22Rv1 (cell line): ENCODE results near the gene ST3GAL3.

ENCODE experiments used
- H3K27ac ChIP-seq: fragments of 450-650 bp; 2 replicates; pipeline ENCODE4 v1.5.1; 2017
- CTCF ChIP-seq: fragments of 450-650 bp; IDR thresholded peaks from 2 replicates; pipeline ENCODE4 v1.5.1; 2017; ENCODE audit warnings: mild to moderate bottlenecking
- ZFX ChIP-seq: fragments of 450-650 bp; IDR thresholded peaks from 2 replicates; pipeline ENCODE4 v1.6.1; 2017; ENCODE audit warnings: antibody characterized with exemption, borderline replicate concordance

ST3GAL3 gene

DNA sequence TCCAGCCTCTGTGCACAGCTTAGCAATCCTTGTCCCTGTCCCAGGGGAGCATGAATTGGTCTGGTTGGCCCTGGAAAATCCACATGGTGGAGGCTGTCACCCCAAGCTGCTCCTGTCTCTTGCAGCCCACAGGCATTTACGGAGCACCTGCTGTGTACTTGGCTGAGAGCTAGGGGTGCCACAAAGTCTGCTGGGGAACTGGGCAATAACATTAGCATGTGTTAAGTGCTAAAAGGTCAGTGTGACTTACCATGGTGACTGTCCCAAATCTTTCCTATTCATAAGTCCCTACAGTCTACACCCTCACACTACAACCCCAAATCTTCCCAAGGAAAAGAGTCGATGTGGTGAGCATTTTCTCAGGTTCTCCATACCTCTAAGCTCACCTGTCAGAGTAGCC lies 172.7 kb downstream of the ST3GAL3 start:
- no peak for TF ChIP-seq CTCF
- no peak for TF ChIP-seq ZFX
- H3K27ac ChIP-seq: no peak overlapping the region

DNA sequence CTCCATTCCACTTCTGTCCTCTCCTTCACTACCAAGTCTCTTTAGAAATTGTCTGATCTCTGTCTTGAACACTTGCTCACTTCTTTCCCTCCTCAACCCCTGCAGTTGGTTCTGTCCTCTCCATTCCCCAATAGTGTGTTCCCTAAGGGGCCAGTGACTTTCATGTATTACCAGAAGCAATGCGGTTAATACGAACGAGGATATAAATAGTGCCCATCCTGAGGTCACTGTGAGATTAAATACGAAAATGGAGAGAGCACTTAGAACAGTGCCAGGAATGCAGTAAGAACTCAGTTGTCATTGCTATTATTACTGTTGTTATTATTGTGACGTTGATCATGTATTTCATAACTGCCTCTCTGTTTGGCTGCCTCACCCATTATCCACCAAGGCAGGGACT lies 173.3 kb downstream of the ST3GAL3 start:
- H3K27ac ChIP-seq: no peak overlapping the region
- TF ChIP-seq CTCF (no peak), ZFX (no peak)

GRCh38 chr1:43881415-43881814 lies 174.1 kb downstream of the ST3GAL3 start:
- H3K27ac ChIP-seq: no peak overlapping the region
- TF ChIP-seq CTCF: no peak
- TF ChIP-seq ZFX: no peak

DNA sequence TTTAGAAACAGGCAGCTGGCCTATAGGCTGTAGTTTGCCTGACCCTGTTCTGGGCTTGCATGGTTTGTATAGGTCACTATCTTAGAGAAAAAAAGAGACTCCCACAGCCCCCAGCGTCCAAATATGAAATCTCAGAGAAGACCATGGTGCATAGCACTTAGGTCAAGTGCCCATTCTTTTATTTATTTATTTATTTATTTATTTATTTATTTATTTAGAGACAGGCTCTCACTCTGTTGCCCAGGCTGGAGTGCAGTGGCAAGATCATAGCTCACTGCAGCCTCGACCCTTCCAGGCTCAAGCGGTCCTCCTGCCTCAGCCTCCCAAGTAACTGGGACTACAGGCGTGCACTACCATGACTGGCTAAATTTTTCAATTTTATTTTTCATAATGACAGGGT lies 175.4 kb downstream of the ST3GAL3 start:
- H3K27ac ChIP-seq: no peak overlapping the region
- no peak for TF ChIP-seq ZFX
- no peak for TF ChIP-seq CTCF

GRCh38 chr1:43883321-43883720 lies 176.0 kb downstream of the ST3GAL3 start:
- H3K27ac ChIP-seq: no peak overlapping the region
- no peak for TF ChIP-seq CTCF
- no peak for TF ChIP-seq ZFX

DNA sequence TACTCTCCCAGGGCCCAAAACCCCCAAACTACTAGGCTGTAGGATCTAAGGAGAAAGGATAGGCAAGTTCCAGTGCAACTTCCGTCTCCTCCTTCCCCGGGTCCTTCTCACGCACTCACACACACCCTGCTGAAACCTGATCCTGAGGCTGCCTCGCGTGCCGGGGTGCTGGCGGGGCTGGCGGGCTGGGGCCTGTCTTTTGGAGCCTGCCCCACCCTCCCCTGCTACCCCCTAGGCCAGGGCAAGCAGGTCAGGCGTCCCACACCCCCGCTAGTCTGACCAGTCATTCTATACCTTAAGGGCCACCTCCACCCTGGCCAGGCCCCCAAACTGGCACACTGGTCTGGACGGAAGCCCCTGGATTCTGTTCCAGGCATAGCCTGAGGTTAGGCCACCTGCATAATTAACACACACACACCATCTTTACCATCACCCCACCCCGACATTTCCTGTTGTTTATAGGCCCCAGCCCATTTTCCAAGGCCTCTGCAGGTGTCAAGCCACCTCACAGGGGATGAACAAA lies 178.0 kb downstream of the ST3GAL3 start:
- TF ChIP-seq CTCF (no peak), ZFX (no peak)
- no peak overlapping the region for H3K27ac ChIP-seq

DNA sequence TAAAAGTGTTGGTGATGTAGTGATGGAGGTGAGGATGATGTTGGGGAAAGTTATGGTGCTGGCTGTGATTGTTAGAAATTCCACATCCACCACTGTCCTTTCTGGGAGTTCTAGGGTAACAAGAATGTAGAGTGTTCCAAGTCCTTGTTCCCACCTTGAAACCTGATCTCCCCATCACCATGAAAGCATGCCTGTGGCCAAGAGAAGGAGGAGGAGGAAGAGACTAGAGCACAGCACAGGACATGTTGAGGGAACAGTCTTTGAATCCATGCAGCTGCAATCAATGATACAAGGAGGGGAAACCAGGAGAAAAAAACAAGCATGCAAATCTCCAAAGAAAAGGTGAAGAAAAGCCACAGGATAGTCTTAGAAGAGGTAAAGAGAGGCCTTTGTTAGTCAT lies 180.4 kb downstream of the ST3GAL3 start:
- TF ChIP-seq CTCF (no peak), ZFX (no peak)
- H3K27ac ChIP-seq: no peak overlapping the region
